GM19438 (cell line): Measurements from ENCODE around the gene UCN.
"Not testable (repeated sequence)": the region's sequence is repeated elsewhere in the genome, so short reads cannot be mapped to it uniquely, and the experiment has no call there.

ENCODE experiments used
- ATAC-seq: cut with Tn5 transposase; IDR thresholded peaks from one replicate; pipeline ENCODE4 v1.9.1; 2021; ENCODE audit warnings: low read depth; ENCODE audit not compliant: unreplicated experiment

Gene UCN

DNA sequence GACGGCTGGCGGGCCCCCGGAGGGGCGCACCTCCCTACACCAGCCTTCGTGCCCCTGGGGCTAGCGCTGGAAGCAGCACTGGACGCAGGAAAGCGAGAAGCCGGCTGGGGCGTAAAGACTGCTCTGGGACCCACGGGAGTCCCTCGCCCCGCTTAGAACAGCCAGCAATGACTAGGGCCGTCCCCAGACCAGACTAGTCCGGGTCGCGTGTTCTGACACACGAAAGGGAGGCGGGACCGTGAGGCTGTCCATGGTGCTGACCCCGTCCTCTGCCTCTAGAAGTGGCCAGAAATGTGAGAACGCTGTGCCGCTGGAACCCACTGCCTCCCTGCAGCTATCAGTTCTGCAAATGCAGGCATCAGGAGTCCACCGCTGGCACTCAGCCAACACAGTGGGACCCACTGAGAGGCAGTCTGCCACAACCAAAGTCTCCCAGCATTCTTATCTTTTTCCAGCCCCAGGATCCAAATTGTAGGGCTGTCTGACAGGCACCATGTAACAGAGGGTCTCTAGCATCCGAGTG, at the start of gene UCN:
TSS of gene UCN (minus strand) at position 87 of the 523 bp plus-strand sequence. CDS start 550 bp downstream, outside the sequence.
- ATAC-seq, result no peak

- ATAC-seq, result peak; percentile 85
These were observed 48.3 kb upstream of the UCN start, which contains the start of gene GTF3C2 for GRCh38 chr2:27356382-27357181. Gene GTF3C2, minus strand, starts transcription at chr2:27356764. Its CDS starts 13,210 bp downstream, at chr2:27343554.

DNA sequence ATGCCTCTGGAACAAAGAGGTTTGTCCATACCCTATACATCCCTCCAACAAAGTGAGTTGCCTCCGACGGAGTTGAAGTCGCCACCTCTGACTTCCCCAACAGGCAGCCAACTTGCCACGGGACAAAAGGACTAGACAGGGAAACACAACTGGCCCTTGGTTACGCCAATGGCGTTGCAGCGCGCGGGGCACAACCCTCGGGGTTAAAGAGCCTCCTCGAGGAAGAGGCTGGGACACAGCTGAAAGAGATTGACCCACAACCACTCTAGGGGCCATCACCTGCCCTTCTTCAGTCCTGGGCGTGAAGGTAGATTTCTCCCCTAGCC, 47.8 kb upstream of the UCN start:
- peak; percentile 36 for ATAC-seq

GRCh38 chr2:27354597-27354927, 46.3 kb upstream of the UCN start:
- no peak for ATAC-seq

DNA sequence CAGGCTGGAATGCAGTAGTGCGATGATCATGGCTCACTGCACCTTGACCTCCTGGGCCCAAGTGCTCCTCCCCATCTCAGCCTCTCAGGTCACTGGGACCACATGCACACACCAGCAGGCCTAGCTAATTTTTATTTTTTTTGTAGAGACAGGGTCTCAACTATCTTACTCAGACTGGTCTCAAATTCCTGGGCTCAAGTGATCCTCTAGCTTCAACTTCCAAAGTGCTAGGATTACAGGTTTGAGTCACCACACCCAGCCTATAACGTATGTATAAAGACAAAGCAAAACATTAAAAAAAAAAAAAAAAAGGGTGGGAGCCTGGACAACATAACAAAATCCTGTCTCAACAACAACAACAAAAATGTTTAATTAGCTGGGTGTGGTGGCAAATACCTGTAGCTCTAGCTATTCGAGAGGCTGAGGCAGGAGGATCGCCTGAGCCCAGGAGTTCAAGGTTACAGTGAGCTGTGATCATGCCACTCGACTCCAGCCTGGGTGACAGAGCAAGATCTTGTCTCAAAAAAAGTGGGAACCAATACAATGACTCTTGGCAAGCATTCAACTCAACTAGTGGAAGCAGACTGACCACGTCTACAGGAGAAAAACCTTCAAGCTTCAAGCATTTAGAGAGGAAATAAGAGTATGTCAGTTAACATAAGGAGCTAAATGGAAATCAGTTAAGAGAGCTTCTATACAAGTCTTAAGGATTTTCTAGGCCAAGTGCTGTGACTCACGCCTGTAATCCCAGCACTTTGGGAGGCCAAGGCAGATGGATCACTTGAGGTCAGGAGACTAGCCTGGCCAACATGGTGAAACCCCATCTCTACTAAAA, 45.7 kb upstream of the UCN start:
- no peak for ATAC-seq

GRCh38 chr2:27353386-27353761, 45.1 kb upstream of the UCN start:
- ATAC-seq, result not testable (repeated sequence)

GRCh38 chr2:27351802-27352598, 43.8 kb upstream of the UCN start:
- no peak for ATAC-seq

- ATAC-seq, result no peak
These were observed 42.0 kb upstream of the UCN start for GRCh38 chr2:27350106-27350693.

- no peak for ATAC-seq
These were observed 39.4 kb upstream of the UCN start for GRCh38 chr2:27347641-27348040.

DNA sequence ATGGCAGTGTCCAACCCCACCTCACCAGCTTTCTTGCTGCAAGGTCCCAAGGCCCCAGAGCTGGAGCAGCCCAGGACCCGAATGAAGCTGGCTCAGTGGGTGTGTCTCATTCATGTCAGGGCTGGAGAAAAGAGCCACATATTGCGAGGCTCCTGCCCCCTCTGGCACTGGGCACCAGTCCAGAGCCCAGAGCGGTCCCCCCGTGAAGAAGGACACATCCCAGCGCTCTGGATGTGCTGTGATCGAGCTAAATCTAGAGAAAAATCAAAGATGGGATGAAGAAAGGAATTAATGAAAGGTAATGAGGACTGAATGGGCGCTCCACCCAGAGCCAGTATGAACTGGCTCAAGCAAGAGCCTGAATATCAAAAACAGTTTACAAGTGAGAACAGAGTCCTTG, 27.9 kb upstream of the UCN start:
- ATAC-seq, result no peak

DNA sequence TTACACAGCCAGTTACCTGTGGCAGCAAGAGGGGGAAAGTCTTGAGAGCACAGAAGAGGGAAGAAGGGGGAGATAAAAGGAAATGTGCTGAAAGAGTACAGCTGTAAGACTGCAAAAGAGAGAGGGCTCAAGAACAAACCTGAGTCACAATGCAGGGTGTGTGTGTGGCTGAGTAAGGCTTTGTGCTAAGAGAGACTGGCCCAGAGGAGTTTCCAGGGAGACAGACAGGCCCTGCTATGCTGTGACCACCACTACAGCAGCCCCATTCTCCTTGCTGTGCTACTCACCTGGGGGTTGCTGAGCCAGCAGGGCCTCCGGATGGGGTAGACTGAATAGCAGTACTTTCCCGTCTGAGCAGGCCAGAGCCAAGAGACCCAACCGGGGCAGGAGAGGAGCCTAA, 27.1 kb upstream of the UCN start:
- ATAC-seq, result no peak

- ATAC-seq, result no peak
These were observed 16.5 kb upstream of the UCN start for GRCh38 chr2:27324720-27325119.

DNA sequence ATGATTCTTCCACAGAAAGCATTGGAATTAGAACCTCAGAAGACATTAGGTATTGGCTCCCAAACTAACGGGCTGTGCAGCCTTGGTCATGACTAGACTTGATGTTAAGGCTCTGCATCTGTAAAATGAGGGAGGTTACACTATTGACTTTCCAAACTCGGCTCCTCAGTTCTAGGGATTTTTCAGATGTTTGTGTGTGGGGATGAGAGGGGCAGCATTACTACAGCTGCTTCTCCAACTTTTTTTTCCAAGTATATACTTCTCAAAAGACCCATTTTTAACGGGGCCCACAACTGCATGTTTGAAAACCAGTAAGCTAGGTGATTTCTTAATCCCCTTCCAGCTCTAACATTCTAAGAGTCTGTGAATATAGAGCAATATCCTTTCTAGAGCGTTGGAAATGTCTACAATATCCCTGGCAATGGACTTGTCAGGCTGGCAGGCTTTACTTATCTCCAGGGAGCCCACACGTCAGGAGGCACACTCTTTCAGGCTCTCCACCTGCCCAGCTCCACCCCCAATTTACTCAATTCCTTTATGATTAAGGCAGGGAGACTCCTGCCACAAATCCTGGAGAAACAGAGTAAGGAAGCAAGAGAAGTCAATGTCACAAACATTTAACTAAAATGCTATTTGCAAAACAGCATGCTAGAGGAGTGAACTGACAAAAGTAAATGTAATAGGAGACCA, 15.5 kb upstream of the UCN start:
- ATAC-seq, result no peak

DNA sequence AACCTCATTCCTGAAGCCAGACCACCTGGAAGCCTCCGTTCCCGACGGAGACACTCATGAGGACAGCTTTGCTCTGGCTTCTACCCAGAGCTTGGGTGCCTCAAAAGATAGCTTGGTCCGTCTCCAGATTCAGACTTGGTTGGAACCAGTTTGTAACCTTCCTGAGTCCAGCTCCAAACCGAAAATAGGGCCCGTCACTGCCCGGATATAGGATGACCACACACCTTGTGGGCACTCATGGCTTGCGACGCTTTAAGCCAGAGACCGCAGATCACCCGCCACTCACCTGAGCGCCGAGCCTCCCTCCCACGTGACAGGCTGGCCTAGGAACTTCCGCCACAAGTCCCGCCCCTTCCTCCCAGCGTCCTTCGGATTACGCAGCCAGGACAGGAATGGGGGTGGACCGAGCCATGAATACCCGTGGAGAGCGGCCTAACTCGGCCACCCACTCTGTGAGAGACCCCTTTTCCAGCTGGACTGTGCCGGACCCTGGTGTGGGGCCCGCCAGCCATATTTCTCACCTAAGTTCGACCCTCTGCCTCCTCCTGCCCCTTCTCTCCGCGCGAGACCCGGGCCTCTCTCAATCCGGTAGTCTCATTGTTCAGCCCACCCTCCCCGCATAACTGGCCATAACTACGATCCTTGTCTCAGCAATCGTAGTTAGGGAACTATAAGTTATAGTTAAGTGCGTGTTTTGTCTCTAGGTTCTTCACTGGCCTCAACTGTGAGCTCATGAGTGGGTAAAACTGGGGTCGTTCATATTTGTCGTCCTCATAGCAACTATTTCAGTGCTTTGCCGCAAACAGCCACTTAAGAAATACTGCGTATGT, 14.7 kb upstream of the UCN start, which contains the start of gene MPV17:
TSS of gene MPV17 (minus strand) at position 332 of the 830 bp plus-strand sequence. CDS start 580 bp downstream, outside the sequence.
- peak; percentile 95 for ATAC-seq

GRCh38 chr2:27322301-27322765, 14.1 kb upstream of the UCN start:
- no peak for ATAC-seq

- ATAC-seq, result no peak
These were observed 12.8 kb upstream of the UCN start for GRCh38 chr2:27320958-27321543.

GRCh38 chr2:27319839-27320238, 11.6 kb upstream of the UCN start:
- ATAC-seq, result not testable (repeated sequence)

DNA sequence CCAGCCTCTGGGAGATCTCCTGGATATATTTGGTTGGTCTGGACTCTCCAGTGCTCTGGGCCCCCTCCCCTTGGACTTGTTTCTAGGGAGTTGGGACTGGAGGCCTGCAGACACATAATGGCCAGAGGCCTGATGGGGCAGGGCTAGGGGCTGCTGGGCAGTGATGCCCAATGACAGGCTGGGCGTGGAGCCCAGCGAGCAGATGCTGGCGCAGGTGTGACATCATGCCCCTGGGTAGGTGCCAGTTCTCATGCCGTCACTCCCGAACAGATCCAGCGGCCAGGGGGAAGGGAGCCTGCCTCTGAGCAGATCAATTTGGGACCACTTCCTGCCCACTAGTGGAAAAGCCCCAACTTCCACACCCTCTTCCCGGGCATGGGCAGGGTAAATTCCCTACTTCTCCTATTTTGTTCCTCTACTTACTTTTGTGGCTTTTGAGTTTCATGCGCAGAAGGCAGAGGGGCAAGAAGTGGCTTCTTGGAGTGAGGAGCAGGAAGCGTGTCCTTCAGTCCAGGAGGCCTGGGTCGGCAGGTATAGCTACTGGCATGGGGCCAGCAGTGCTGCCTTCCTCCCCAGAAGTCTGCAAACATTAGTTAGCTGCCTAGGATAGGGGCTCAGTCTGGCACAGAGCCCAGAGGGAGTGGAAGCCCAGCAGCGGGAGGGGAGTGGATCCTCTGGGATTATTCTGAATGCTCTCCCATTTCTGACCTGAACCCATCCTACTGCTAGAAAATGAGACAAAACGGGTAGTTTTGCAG, 8.6 kb upstream of the UCN start:
- ATAC-seq, result no peak
